ENCODE data around the gene TLR1.
A peak's percentile ranks its signal among the peaks of the same experiment; 100 is the strongest.

The TLR1 gene

DNA sequence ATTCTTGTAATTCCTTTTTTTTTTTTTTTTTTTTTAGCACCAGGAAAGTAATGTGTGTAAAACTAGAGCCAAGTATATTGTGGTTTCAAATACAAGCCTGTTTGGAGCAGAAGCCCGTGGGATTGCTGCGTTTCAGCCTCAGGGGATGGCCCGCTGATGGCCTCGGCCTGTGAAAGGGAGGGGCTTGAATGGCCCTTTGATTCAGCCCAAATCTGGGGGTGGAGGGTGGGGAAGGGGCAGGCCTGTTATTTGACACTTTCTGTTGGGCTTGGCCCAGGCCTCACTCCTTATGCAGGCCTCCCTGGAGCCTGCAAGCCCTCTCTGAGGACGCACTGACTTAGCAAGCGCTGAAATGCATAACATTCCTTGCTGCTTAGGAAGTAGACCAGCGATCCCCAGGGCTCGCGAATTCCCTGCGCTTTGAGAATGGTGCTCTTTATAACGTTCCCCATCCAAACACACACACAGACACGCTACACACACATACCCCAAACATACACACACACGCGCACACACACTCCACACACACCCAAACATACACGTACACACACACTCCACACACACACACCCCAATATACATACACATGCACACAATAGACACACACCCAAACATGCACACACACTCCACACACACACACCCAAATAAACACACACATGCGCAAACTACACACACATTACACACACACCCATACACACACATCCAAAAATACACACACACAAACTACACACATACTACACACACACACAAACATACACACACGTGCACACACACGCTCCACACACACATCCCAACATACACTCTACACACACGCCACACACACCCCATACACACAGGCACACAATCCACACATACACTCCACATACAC lies 51.4 kb downstream of the TLR1 start:
- H3K4me3 ChIP-seq (ENCODE audit: control insufficient read depth, low read depth, low read length) = peak overlapping the region; percentile 7
- DNase-seq (ENCODE audit: low read depth) = peak; percentile 96
- TF ChIP-seq, protein P1, sequence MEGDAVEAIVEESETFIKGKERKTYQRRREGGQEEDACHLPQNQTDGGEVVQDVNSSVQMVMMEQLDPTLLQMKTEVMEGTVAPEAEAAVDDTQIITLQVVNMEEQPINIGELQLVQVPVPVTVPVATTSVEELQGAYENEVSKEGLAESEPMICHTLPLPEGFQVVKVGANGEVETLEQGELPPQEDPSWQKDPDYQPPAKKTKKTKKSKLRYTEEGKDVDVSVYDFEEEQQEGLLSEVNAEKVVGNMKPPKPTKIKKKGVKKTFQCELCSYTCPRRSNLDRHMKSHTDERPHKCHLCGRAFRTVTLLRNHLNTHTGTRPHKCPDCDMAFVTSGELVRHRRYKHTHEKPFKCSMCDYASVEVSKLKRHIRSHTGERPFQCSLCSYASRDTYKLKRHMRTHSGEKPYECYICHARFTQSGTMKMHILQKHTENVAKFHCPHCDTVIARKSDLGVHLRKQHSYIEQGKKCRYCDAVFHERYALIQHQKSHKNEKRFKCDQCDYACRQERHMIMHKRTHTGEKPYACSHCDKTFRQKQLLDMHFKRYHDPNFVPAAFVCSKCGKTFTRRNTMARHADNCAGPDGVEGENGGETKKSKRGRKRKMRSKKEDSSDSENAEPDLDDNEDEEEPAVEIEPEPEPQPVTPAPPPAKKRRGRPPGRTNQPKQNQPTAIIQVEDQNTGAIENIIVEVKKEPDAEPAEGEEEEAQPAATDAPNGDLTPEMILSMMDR (IDR thresholded peaks at IDR 0.05; ENCODE audit: control insufficient read depth, insufficient read depth, low read depth, low read length, missing control alignments) = no peak

DNA sequence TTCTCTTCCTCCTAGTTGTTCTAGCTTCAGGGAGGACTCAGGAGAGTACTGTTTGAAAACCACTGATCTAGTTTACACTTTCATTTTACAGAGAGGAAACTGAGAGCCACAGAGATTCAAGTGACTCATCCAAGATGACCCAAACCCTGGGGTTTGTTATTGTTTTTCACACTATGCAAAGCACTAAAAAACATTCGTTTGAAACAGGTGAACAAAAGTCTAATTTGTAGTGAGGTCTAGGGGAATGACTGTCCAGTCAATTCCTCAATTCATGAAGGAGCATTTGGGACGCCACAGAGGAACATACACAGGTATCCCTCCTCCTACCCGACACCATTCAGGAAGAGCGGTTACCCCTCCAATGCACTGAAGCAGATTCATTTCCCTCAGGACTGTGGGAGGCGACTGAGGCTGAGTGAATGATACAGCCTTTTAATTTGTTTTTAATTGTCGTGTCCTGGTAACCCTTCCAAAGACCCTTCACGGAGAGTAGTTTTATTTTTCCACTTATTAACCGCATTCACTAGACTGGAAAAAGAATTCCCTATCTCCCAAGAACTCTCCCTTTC lies 52.1 kb downstream of the TLR1 start:
- no peak overlapping the region; the same call in 1 of the 2 replicates for H3K4me3 ChIP-seq (ENCODE audit: control insufficient read depth, low read depth, low read length)
- no peak for DNase-seq (ENCODE audit: low read depth)
- TF ChIP-seq, protein P1 (IDR thresholded peaks at IDR 0.05; ENCODE audit: control insufficient read depth, insufficient read depth, low read depth, low read length, missing control alignments) = no peak

DNA sequence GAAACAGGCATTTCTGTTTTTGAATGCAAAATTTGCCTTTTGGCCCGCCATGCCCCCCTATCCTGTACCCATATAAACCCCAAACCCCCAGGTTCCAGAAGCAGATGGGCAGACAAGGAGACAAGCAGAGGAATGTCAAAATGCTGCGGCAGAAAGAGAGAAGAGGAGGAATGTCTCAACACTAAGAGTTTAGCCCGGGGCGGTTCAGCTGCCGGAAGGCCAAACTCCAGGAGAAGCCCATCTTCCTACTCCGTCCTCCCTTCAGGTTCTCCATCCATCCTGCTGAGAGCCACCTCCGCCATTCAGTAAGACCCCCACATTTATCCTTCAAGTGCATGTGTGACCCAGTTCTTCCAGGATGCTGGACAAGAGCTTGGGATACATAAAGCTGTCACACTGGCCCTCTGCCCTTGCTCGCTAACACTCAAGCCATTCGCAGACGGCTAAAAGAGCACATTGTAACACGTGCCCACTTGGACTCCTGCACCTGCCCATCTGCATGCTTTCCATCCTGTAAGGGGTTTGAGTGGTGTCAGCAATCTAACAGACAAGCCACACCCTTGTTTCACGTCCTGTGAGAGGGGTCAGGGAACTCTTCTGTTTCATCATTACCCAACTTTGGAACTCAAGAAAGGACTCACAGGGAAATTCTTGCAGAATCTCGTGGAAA lies 53.1 kb downstream of the TLR1 start:
- DNase-seq (ENCODE audit: low read depth) = no peak

DNA sequence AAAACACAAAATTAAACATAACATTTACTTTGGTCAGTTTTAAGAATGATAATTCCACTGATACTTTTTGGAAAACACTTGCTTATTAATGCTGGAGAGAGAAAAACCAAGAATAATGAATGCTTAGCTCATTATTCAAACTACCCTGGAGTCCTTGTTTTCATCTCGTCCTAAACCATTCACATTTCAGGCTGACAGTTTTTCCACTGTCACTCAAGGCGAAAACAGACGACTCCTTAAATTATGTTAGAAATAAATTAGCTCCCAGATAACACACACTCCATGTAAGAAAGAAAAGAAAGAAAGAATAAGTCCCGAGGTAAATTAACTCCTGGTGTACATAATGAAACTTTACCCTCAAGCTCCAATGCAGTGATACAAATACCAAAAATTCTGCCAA lies 55.3 kb downstream of the TLR1 start:
- no peak for DNase-seq (ENCODE audit: low read depth)
- H3K4me3 ChIP-seq (ENCODE audit: control insufficient read depth, low read depth, low read length) = no peak overlapping the region
- TF ChIP-seq, protein P1 (IDR thresholded peaks at IDR 0.05; ENCODE audit: control insufficient read depth, insufficient read depth, low read depth, low read length, missing control alignments) = no peak

More for the DNA sequence above, 53.1 kb downstream of the TLR1 start:
- TF ChIP-seq, protein P1 (IDR thresholded peaks at IDR 0.05; ENCODE audit: control insufficient read depth, insufficient read depth, low read depth, low read length, missing control alignments) = no peak
- no peak overlapping the region for H3K4me3 ChIP-seq (ENCODE audit: control insufficient read depth, low read depth, low read length)

DNA sequence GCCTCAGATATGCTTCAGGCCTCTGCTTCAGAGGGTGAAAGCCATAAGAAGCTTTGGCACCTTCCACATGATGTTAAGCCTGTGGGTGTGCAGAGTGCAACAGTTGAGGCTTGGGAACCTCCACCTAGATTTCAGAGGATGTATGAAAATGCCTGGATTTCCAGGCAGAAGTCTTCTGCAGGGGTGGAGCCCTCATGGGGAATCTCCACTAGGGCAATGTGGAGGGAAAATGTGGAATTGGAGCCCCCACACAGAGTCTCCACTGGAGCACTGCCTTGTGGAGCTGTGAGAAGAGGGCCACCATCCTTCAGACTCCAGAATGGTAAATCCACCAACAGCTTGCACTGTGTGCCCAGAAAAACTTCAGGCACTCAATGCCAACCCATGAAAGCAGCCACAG lies 57.0 kb downstream of the TLR1 start:
- TF ChIP-seq, protein P1 (IDR thresholded peaks at IDR 0.05; ENCODE audit: control insufficient read depth, insufficient read depth, low read depth, low read length, missing control alignments) = no peak
- DNase-seq (ENCODE audit: low read depth) = no peak
- H3K4me3 ChIP-seq (ENCODE audit: control insufficient read depth, low read depth, low read length) = no peak overlapping the region

All from AG09309 (cell line).